GM10266 (cell line): Measurements from ENCODE around the gene PSMC4.

Experiments
- DNase-seq: peaks from one replicate; pipeline ENCODE4 v3.0.0; 2012; ENCODE audit errors: extremely low spot score
- TF ChIP-seq, protein P1 (sequence below): IDR thresholded peaks from 2 replicates; pipeline ENCODE4 v1.5.1; 2012; ENCODE audit warnings: mild to moderate bottlenecking, low read depth; ENCODE audit not compliant: control insufficient read depth, insufficient read depth; ENCODE audit errors: missing control alignments

PSMC4 gene

DNA sequence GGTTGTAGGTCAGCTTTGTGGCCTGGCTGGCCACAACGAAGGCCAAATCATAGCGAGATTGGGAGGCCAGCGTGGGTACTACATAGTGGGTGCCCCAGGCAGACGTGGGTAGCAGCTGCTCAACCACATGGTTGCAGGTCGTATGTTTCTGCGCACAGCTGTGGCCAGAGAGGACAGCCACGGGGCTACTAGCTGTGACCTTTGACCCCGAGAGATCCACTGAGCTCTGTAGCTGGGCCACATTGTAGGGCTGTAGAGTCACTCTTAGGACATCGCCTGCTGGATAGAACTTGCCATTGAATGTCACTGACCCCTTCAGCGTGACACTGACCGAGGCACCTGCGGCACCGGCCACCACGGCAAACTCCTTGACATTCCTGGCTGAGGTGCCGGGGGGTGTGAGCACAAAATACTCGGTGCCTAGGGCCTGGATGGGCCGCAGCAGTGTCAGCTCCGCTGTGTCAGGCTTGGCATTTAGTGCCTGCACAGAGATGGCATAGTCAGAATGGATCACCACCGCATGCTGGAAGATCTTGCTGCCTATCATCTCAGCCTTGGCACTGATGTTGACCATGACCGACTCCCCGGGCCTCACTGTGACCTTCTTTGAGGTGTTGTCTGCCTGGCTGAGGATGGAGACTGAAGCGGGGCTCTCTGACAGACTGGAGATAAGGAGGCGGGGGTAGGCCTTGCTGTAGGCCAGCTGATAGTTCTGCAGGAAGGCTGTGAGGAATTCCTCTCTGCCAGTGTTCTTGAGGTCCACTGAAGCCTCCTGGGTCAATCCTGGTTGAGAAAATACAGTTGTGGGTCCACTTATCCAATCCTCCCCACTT, 43.2 kb upstream of the PSMC4 start:
- no peak for DNase-seq
- TF ChIP-seq, protein P1, sequence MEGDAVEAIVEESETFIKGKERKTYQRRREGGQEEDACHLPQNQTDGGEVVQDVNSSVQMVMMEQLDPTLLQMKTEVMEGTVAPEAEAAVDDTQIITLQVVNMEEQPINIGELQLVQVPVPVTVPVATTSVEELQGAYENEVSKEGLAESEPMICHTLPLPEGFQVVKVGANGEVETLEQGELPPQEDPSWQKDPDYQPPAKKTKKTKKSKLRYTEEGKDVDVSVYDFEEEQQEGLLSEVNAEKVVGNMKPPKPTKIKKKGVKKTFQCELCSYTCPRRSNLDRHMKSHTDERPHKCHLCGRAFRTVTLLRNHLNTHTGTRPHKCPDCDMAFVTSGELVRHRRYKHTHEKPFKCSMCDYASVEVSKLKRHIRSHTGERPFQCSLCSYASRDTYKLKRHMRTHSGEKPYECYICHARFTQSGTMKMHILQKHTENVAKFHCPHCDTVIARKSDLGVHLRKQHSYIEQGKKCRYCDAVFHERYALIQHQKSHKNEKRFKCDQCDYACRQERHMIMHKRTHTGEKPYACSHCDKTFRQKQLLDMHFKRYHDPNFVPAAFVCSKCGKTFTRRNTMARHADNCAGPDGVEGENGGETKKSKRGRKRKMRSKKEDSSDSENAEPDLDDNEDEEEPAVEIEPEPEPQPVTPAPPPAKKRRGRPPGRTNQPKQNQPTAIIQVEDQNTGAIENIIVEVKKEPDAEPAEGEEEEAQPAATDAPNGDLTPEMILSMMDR, result no peak

DNA sequence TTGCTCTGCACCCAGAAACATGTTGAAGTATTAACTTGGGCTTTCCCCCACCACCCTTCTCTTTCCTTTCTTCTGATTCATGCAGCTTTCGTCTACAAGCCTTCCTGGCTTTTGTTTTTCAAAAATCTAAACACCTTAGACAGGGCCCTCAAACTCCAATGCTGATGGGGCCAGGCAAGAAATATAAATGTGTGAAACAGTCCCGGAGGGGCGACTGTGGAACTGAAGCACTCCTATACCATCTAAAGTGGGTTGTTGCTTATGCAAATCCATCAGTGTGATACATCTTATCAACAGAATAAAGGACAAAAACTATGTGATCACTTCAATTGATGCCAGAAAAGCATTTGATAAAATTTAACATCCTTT, 42.6 kb upstream of the PSMC4 start:
- TF ChIP-seq, protein P1, result no peak

DNA sequence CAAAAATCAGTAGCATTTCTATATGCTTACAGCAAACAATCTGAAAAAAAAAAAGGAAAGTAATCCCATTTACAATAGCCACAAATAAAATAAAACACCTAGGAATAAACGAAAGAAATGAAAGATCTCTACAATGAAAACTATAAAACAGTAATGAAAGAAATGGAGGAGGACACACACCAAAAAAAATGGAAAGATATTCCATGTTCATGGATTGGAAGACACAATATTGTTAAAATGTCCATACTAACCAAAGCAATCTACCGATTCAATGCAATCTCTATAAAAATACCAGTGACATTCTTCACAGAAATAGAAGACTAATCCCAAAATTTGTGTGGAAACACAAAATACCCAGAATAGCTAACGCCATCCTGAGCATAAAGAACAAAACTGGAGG, 41.2 kb upstream of the PSMC4 start:
- DNase-seq, result no peak
- TF ChIP-seq, protein P1, result no peak

More for the DNA sequence above, 42.6 kb upstream of the PSMC4 start:
- DNase-seq, result no peak

DNA sequence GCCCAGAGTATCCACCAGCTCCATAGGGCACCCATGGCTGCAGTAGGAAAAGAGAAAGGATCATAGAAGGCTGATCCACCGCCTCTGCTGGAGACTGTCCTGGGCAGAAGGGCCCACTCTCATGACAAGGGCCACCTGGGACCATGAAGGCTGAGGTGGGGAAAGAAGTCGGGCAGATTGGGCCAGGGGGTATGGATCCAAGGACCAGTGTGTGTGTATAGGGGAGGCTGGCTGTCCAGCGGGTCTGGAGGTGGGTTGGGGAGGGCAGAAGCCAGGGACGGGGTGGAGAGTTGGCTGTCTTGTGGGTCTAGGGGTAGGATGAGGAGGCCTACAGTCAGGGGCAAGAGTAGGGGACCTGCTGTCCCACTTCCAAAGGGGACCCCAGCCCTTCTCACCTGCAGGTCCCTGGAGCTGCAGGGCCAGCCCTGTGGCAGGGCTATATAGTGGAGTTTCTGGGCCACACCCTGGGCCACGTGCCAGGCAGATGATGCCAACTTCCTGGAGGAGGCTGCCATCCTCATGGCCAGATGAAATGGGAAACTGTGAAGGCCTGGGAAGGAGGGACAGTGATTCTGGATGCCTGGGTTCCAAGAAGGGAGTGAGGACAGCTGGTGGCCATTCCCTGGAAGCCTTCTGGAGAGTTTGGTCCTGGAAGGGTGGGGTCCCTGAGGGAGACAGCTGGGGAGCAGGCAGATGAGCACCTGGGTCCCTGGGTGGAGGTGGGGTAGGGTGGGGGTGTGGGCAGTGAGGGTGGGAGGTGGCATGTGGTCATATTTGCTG, 36.2 kb upstream of the PSMC4 start, which contains the start of gene FCGBP:
Gene FCGBP (minus strand): TSS at position 51 of the 780 bp plus-strand sequence.
- TF ChIP-seq, protein P1, result no peak

DNA sequence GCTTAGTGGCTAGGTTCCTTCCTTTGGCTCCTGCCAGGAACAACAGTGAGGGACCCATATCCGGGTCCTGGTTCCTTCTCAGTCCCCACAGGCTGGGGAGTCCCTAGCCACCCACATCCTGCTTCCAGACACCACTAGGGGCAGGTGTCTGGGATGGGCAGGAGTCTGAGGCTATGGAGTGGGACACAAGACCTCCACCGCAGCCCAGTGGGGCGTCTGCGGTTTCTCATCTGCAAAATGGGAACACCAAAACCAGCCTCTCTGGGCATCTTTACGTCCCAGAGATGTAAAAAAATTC, 35.7 kb upstream of the PSMC4 start:
- TF ChIP-seq, protein P1, result no peak
- DNase-seq, result no peak

More for the DNA sequence above, 36.2 kb upstream of the PSMC4 start, which contains the start of gene FCGBP:
- DNase-seq, result no peak

DNA sequence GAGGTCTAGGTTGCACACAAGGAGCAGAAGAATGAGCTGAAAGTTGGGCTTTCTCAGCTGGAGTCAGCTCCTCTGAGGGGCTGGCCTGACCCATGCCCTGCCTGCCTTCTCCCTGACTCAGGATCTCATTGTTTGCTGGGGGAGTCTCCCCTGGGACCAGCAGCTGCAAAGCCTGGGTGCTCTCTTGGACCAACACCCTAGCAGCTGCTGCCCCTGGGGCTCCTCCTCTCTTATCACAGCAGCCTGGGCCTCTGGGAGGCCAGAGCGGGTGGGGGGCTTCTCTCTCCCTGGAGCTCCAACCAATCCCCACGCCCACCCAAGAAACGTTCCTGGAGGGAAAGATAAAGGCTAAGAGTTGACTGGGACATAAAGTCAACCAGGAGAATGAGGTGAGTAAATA, 34.9 kb upstream of the PSMC4 start:
- no peak for DNase-seq

More for the DNA sequence above, 34.9 kb upstream of the PSMC4 start:
- TF ChIP-seq, protein P1, result no peak
